ENCODE data around the gene ARHGEF28. TPM values are rescaled to one million over a fixed set of nuclear protein-coding genes. Genes with fewer than 3 reads are reported as not detected.

Gene ARHGEF28
- total and polyA plus RNA-seq, 2 of the 4 experiments (the other 2 are of a cell fraction), result 3.6 to 16.0 TPM

GRCh38 chr5:73946919-73947602 is 321.1 kb downstream of the ARHGEF28 start:
- H4K8ac ChIP-seq (ENCODE audit: low read depth in 2 of 2, low read length in 2 of 2), result no peak overlapping the region
- ChIA-PET CTCF (interaction anchor here (1.0 kb wide), 1 partner anchor 702 kb away, joined by 5 read pairs; no protein-coding TSS in a partner anchor), POLR2A (ENCODE audit: unreplicated experiment) (interaction anchor here (0.6 kb wide), 1 partner anchor 13 kb away, joined by 7 read pairs; no protein-coding TSS in a partner anchor)
- WGBS, 2 experiments (ENCODE audit: extremely low coverage in 2 of 2, insufficient read length in 1 of 2), result no CpG with 5 or more reads among the region's 5 CpGs
- no peaks in the 10 kb centered on the region for H4K20me1 ChIP-seq (ENCODE audit: insufficient read depth, low read length)
- dilution Hi-C loops (cut with HindIII; ENCODE audit: low sequenced_read_pairs, unreplicated experiment), result no loop called here
- H4K91ac ChIP-seq (ENCODE audit: insufficient read depth, low read depth, low read length), result no peak overlapping the region
- ATAC-seq (ENCODE audit: low read depth), result no peak
- in situ Hi-C loops (cut with MboI; ENCODE audit: low sequenced_read_pairs), result no loop called here
- no peak overlapping the region for H2BK5ac ChIP-seq (ENCODE audit: low read depth, low read length, poor library complexity, severe bottlenecking)
- no peak for DNase-seq
- H3K4me2 ChIP-seq (ENCODE audit: low read depth, low read length), result peak overlapping the region; percentile 12; the same call in 1 of the 2 replicates
- BruUV-seq (replicated peaks), result no TSS peak
- H3K9ac ChIP-seq (ENCODE audit: low read depth, low read length), result no peak overlapping the region
- H3K9me1 ChIP-seq (ENCODE audit: insufficient read depth, low read length), result no peaks in the 10 kb centered on the region
- no peak overlapping the region for H3K4me3 ChIP-seq (ENCODE audit: insufficient read depth, low read depth, low read length)
- TF ChIP-seq, protein P1, sequence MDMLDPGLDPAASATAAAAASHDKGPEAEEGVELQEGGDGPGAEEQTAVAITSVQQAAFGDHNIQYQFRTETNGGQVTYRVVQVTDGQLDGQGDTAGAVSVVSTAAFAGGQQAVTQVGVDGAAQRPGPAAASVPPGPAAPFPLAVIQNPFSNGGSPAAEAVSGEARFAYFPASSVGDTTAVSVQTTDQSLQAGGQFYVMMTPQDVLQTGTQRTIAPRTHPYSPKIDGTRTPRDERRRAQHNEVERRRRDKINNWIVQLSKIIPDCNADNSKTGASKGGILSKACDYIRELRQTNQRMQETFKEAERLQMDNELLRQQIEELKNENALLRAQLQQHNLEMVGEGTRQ (IDR thresholded peaks at IDR 0.05; ENCODE audit: low read depth, low read length), result no peak
- TF ChIP-seq, protein P2, sequence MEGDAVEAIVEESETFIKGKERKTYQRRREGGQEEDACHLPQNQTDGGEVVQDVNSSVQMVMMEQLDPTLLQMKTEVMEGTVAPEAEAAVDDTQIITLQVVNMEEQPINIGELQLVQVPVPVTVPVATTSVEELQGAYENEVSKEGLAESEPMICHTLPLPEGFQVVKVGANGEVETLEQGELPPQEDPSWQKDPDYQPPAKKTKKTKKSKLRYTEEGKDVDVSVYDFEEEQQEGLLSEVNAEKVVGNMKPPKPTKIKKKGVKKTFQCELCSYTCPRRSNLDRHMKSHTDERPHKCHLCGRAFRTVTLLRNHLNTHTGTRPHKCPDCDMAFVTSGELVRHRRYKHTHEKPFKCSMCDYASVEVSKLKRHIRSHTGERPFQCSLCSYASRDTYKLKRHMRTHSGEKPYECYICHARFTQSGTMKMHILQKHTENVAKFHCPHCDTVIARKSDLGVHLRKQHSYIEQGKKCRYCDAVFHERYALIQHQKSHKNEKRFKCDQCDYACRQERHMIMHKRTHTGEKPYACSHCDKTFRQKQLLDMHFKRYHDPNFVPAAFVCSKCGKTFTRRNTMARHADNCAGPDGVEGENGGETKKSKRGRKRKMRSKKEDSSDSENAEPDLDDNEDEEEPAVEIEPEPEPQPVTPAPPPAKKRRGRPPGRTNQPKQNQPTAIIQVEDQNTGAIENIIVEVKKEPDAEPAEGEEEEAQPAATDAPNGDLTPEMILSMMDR (conservative IDR thresholded peaks at IDR 0.05; ENCODE audit: low read depth, low read length), result no peak
- TF ChIP-seq RAD21 (IDR thresholded peaks at IDR 0.05; ENCODE audit: low read length) (no peak), FOS (IDR thresholded peaks at IDR 0.05; ENCODE audit: low read depth, low read length) (no peak), SMC3 (IDR thresholded peaks at IDR 0.05; ENCODE audit: low read depth, low read length) (no peak), MXI1 (IDR thresholded peaks at IDR 0.05; ENCODE audit: borderline replicate concordance, low read depth, low read length) (no peak), CHD1 (IDR thresholded peaks at IDR 0.05; ENCODE audit: low read depth, low read length) (no peak), MAFK (IDR thresholded peaks at IDR 0.05; ENCODE audit: low read depth, low read length) (no peak), RCOR1 (IDR thresholded peaks at IDR 0.05; ENCODE audit: insufficient replicate concordance, low read length) (no peak), MAZ (IDR thresholded peaks at IDR 0.05; ENCODE audit: borderline replicate concordance, low read depth, low read length) (no peak), POLR2A (IDR thresholded peaks at IDR 0.05; ENCODE audit: low read depth, low read length) (no peak), NFE2L2 (IDR thresholded peaks at IDR 0.05; ENCODE audit: low read depth, low read length) (no peak), RFX5 (IDR thresholded peaks at IDR 0.05; ENCODE audit: low read depth, low read length) (no peak), BHLHE40 (IDR thresholded peaks at IDR 0.05; ENCODE audit: low read depth, low read length) (no peak), CEBPB (IDR thresholded peaks at IDR 0.05; ENCODE audit: low read depth, low read length) (no peak)
- TF ChIP-seq, protein P3, sequence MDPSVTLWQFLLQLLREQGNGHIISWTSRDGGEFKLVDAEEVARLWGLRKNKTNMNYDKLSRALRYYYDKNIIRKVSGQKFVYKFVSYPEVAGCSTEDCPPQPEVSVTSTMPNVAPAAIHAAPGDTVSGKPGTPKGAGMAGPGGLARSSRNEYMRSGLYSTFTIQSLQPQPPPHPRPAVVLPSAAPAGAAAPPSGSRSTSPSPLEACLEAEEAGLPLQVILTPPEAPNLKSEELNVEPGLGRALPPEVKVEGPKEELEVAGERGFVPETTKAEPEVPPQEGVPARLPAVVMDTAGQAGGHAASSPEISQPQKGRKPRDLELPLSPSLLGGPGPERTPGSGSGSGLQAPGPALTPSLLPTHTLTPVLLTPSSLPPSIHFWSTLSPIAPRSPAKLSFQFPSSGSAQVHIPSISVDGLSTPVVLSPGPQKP (IDR thresholded peaks at IDR 0.05; ENCODE audit: borderline replicate concordance, low read depth, low read length), result no peak
- H3K23ac ChIP-seq (ENCODE audit: low read depth, low read length), result no peak overlapping the region
- intact Hi-C loops (cut with micrococcal nuclease), result no loop called here
- H2BK20ac ChIP-seq (ENCODE audit: low read depth, low read length), result no peak overlapping the region
- no peak overlapping the region for H3K56ac ChIP-seq (ENCODE audit: extremely low read depth, insufficient read depth, low read length)
- H3K18ac ChIP-seq (ENCODE audit: low read depth, low read length), result no peak overlapping the region
- no peak overlapping the region for H3K14ac ChIP-seq (replicated peaks; ENCODE audit: low read depth, low read length)
- no peak overlapping the region for H2AK9ac ChIP-seq (replicated peaks; ENCODE audit: low read depth, low read length, poor library complexity)
- H2BK120ac ChIP-seq (ENCODE audit: low read depth, low read length), result no peak overlapping the region
- H3K79me1 ChIP-seq (ENCODE audit: low read depth in 1 of 2, low read length in 2 of 2), result no peaks in the 10 kb centered on the region
- H4K5ac ChIP-seq (ENCODE audit: low read depth, low read length), result no peak overlapping the region
- peak overlapping the region; percentile 34 for H2AFZ ChIP-seq (replicated peaks; ENCODE audit: low read length, poor library complexity)
- H3K36me3 ChIP-seq (ENCODE audit: control insufficient read depth, insufficient read depth, low read length), result no peaks in the 10 kb centered on the region; the same call in 1 of the 2 replicates
- no peaks in the 10 kb centered on the region; the same call in 1 of the 2 replicates for H3K27me3 ChIP-seq (ENCODE audit: control insufficient read depth, insufficient read depth, low read length)
- no peak overlapping the region for H2AK5ac ChIP-seq (ENCODE audit: low read depth, low read length)
- no peak overlapping the region for H3K4ac ChIP-seq (ENCODE audit: low read depth, low read length)
- peaks cover 7% of the 10 kb centered on the region for H3K4me1 ChIP-seq (ENCODE audit: control insufficient read depth, insufficient read depth, low read length)
- H2BK15ac ChIP-seq (ENCODE audit: low read depth, low read length), result no peak overlapping the region
- peaks cover 8% of the 10 kb centered on the region for H3K9me3 ChIP-seq (ENCODE audit: control insufficient read depth, insufficient read depth, low read length)
- no peak overlapping the region for H3K27ac ChIP-seq (ENCODE audit: insufficient read depth, low read length)
